PC-3 (cell line): ENCODE data around the gene IL17D.

Source experiments
- CTCF ChIP-seq: fragments of 300-600 bp; sonication (generic); conservative IDR thresholded peaks from 2 replicates; pipeline ENCODE4 v1.5.1; 2017; ENCODE audit warnings: antibody characterized with exemption, low read depth, mild to moderate bottlenecking, low read length
- EZH2 ChIP-seq: fragments of 300-600 bp; sonication (generic); IDR thresholded peaks from one replicate; pipeline ENCODE4 v1.6.1; 2017; ENCODE audit warnings: antibody characterized with exemption, mild to moderate bottlenecking, low read length; ENCODE audit not compliant: unreplicated experiment
- EZH2phosphoT487 ChIP-seq: fragments of 300-600 bp; sonication (generic); IDR thresholded peaks from 2 replicates; pipeline ENCODE4 v1.6.1; 2018; ENCODE audit warnings: mild to moderate bottlenecking, antibody characterized with exemption, low read length, borderline replicate concordance

GRCh38 chr13:20720499-20720898 is 17.0 kb downstream of the IL17D start:
- TF ChIP-seq CTCF (no peak), EZH2phosphoT487 (no peak), EZH2 (no peak)
